ENCODE measurements around the gene SLC39A10. TPM values are rescaled to one million over a fixed set of nuclear protein-coding genes. Genes with fewer than 3 reads are reported as not detected.

Gene SLC39A10
- total and polyA plus RNA-seq, 9 of the 15 experiments (the other 6 are each of a cell fraction or from before 2014, with no cell fraction given): 12.5 to 40.1 (median 23.1) TPM

DNA sequence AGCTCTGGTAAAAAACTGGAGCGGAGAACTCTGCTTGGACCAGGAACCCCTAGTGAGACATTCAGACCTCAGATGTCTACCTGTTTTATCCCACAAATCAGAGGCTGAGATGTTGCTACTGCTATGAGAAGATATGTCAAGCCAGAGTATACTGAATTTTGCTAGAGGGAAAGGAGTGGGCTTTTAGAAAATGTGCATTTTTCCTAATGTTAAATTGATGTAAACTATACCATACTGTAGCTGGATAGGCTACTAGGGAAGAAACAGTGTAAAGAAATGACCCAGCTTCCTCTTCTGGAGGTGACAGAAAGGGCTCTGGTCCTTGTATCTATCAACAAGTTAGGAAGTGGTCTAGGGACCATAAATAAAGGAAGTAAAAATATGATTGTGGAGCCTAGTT, 65.0 kb downstream of the SLC39A10 start:
- FAIRE-seq (no peak), DNase-seq (ENCODE audit: extremely low read depth in 1 of 4, low spot score in 3 of 4) (no peak), ATAC-seq (no peak)
- Histone ChIP-seq H4K20me1 (replicated peaks; ENCODE audit: control insufficient read depth, insufficient read depth, low read length) (no peaks in the 10 kb centered on the region; the same call in 1 of the 2 replicates), H3K36me3 (ENCODE audit: control insufficient read depth, insufficient read depth, low read length) (peaks cover 44% of the 10 kb centered on the region; the same call in 2 of the 3 replicates), H3K9me3 (replicated peaks; ENCODE audit: control insufficient read depth, insufficient read depth, low read depth, low read length) (no peaks in the 10 kb centered on the region), H3K9ac (ENCODE audit: insufficient read depth in 1 of 2, low read depth in 2 of 2, low read length in 2 of 2) (no peak overlapping the region), H2AFZ (ENCODE audit: low read depth, low read length) (no peak overlapping the region), H3K4me3 (no peak overlapping the region), H3K79me2 (ENCODE audit: control insufficient read depth, insufficient read depth, low read length) (no peaks in the 10 kb centered on the region), H3K4me1 (replicated peaks in 1 of 2; ENCODE audit: control insufficient read depth in 2 of 2, insufficient read depth in 2 of 2, low read length in 2 of 2) (no peaks in the 10 kb centered on the region), H3K27me3 (ENCODE audit: control insufficient read depth in 2 of 2, insufficient read depth in 2 of 2, low read length in 2 of 2) (no peaks in the 10 kb centered on the region), H3K4me2 (ENCODE audit: insufficient read depth, low read length) (no peak overlapping the region), H3K27ac (ENCODE audit: extremely low read depth, low read depth, low read length) (no peak overlapping the region), H3K9me1 (ENCODE audit: control insufficient read depth, insufficient read depth, low read length) (no peaks in the 10 kb centered on the region)
- intact Hi-C loops (cut with micrococcal nuclease): no loop called here
- ChIA-PET CTCF (ENCODE audit: low intra/inter-chr PET ratio) (no interaction called here), POLR2A (no interaction called here)
- WGBS (ENCODE audit: insufficient coverage, low coverage, missing lambda C conversion rate): 100% methylated on average over 1 of the region's 1 CpG
- BruUV-seq (replicated peaks): no TSS peak
- in situ Hi-C loops (cut with MboI): no loop called here
- TF ChIP-seq TAF1 (IDR thresholded peaks at IDR 0.05; ENCODE audit: control insufficient read depth, extremely low read depth, insufficient read depth, low read length, severe bottlenecking): no peak
- TF ChIP-seq, protein P1, sequence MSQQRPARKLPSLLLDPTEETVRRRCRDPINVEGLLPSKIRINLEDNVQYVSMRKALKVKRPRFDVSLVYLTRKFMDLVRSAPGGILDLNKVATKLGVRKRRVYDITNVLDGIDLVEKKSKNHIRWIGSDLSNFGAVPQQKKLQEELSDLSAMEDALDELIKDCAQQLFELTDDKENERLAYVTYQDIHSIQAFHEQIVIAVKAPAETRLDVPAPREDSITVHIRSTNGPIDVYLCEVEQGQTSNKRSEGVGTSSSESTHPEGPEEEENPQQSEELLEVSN (IDR thresholded peaks at IDR 0.05; ENCODE audit: borderline replicate concordance in 1 of 2, extremely low read depth in 1 of 2, insufficient read depth in 1 of 2, insufficient read length in 1 of 2, low read depth in 1 of 2, low read length in 1 of 2, poor library complexity in 1 of 2, severe bottlenecking in 1 of 2): no peak
- no peak for TF ChIP-seq AFF1 (IDR thresholded peaks at IDR 0.05; ENCODE audit: low read depth in 1 of 2, partially characterized antibody in 2 of 2)
- no peak for TF ChIP-seq HDAC8 (tag; IDR thresholded peaks at IDR 0.05)
- TF ChIP-seq ATF2 (CRISPR knock-in tag; IDR thresholded peaks at IDR 0.05): no peak
- TF ChIP-seq ZNF282 (CRISPR knock-in tag; IDR thresholded peaks at IDR 0.05): no peak
- TF ChIP-seq, protein P2, sequence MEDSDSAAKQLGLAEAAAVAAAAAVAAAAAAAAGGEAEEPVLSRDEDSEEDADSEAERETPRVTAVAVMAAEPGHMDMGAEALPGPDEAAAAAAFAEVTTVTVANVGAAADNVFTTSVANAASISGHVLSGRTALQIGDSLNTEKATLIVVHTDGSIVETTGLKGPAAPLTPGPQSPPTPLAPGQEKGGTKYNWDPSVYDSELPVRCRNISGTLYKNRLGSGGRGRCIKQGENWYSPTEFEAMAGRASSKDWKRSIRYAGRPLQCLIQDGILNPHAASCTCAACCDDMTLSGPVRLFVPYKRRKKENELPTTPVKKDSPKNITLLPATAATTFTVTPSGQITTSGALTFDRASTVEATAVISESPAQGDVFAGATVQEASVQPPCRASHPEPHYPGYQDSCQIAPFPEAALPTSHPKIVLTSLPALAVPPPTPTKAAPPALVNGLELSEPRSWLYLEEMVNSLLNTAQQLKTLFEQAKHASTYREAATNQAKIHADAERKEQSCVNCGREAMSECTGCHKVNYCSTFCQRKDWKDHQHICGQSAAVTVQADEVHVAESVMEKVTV (CRISPR knock-in tag; IDR thresholded peaks at IDR 0.05): no peak
- TF ChIP-seq XRCC5 (IDR thresholded peaks at IDR 0.05; ENCODE audit: low read depth, low read length): no peak
- TF ChIP-seq, protein P3, sequence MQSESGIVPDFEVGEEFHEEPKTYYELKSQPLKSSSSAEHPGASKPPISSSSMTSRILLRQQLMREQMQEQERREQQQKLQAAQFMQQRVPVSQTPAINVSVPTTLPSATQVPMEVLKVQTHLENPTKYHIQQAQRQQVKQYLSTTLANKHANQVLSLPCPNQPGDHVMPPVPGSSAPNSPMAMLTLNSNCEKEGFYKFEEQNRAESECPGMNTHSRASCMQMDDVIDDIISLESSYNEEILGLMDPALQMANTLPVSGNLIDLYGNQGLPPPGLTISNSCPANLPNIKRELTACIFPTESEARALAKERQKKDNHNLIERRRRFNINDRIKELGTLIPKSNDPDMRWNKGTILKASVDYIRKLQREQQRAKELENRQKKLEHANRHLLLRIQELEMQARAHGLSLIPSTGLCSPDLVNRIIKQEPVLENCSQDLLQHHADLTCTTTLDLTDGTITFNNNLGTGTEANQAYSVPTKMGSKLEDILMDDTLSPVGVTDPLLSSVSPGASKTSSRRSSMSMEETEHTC (IDR thresholded peaks at IDR 0.05): no peak
- no peak for TF ChIP-seq ZNF780A (CRISPR knock-in tag; IDR thresholded peaks at IDR 0.05)
- TF ChIP-seq DIDO1 (tag; IDR thresholded peaks at IDR 0.05; ENCODE audit: low read depth): no peak
- TF ChIP-seq CTBP1 (IDR thresholded peaks at IDR 0.05; ENCODE audit: borderline replicate concordance): no peak

Data from K562 (cell line).